Karpas-422 (cell line): ENCODE measurements around the gene E2F1. TPM values are rescaled to one million over a fixed set of nuclear protein-coding genes. Genes with fewer than 3 reads are reported as not detected.
"Not testable (repeated sequence)": the region's sequence is repeated elsewhere in the genome, so short reads cannot be mapped to it uniquely, and the experiment has no call there.

ENCODE experiments used
- DNase-seq: peaks from one replicate; pipeline ENCODE4 v3.0.0-alpha.2; 2015
- H2AFZ ChIP-seq: fragments of 200-600 bp; sonication (generic); 2 replicates; pipeline ENCODE4 v1.6.1; 2014; ENCODE audit warnings: antibody characterized with exemption, low read length, mixed read lengths
- H3K27ac ChIP-seq: fragments of 200-600 bp; sonication (generic); 2 replicates; pipeline ENCODE4 v1.5.1; 2014; ENCODE audit warnings: mild to moderate bottlenecking, low read length, moderate library complexity
- H3K27me3 ChIP-seq: fragments of 200-600 bp; sonication (generic); 2 replicates; pipeline ENCODE4 v1.6.1; 2014; ENCODE audit warnings: low read length, mixed read lengths
- H3K36me3 ChIP-seq: fragments of 200-600 bp; sonication (generic); 2 replicates; pipeline ENCODE4 v1.6.1; 2014; ENCODE audit warnings: low read length, mixed read lengths; ENCODE audit not compliant: insufficient read depth
- H3K4me1 ChIP-seq: fragments of 200-600 bp; sonication (generic); 2 replicates; pipeline ENCODE4 v1.6.1; 2014; ENCODE audit warnings: mild to moderate bottlenecking, low read length, mixed read lengths
- H3K4me2 ChIP-seq: fragments of 200-600 bp; sonication (generic); 2 replicates; pipeline ENCODE4 v1.6.1; 2014; ENCODE audit warnings: low read length, low read depth, mild to moderate bottlenecking; ENCODE audit not compliant: poor library complexity, severe bottlenecking
- H3K4me3 ChIP-seq: fragments of 200-600 bp; sonication (generic); 2 replicates; pipeline ENCODE4 v1.5.1; 2014; ENCODE audit warnings: mild to moderate bottlenecking, antibody characterized with exemption, low read length, mixed read lengths
- H3K79me2 ChIP-seq: fragments of 200-600 bp; sonication (generic); 2 replicates; pipeline ENCODE4 v1.6.1; 2014; ENCODE audit warnings: mild to moderate bottlenecking, low read length, mixed read lengths
- H3K9ac ChIP-seq: fragments of 200-600 bp; sonication (generic); 2 replicates; pipeline ENCODE4 v1.6.0; 2014; ENCODE audit warnings: low read length
- H3K9me2 ChIP-seq: fragments of 200-600 bp; sonication (generic), shearing (Covaris generic); replicated peaks from 2 replicates; pipeline ENCODE4 v1.6.0; 2014; ENCODE audit warnings: mild to moderate bottlenecking, low read length, moderate library complexity; ENCODE audit not compliant: insufficient read depth
- H3K9me3 ChIP-seq: fragments of 300-700, 200-600 bp; sonication (generic); 2 replicates; pipeline ENCODE4 v1.6.1; 2014; ENCODE audit warnings: low read length, mixed read lengths
- H4K20me1 ChIP-seq: fragments of 200-600 bp; sonication (generic); 2 replicates; pipeline ENCODE4 v1.6.1; 2014; ENCODE audit warnings: mild to moderate bottlenecking, antibody characterized with exemption, low read length, low read depth; ENCODE audit not compliant: insufficient read depth
- total RNA-seq: library from RNA; depleted of rRNA; stranded (reverse); fragments of >200 nt; shearing (Covaris generic); gene quantifications from 2 replicates; pipeline ENCODE4 v1.2.3, GENCODE V29; 2014; ENCODE audit warnings: low replicate concordance

The E2F1 gene
- total RNA-seq, 1 experiment from 2014 or later: 19.2 TPM

DNA sequence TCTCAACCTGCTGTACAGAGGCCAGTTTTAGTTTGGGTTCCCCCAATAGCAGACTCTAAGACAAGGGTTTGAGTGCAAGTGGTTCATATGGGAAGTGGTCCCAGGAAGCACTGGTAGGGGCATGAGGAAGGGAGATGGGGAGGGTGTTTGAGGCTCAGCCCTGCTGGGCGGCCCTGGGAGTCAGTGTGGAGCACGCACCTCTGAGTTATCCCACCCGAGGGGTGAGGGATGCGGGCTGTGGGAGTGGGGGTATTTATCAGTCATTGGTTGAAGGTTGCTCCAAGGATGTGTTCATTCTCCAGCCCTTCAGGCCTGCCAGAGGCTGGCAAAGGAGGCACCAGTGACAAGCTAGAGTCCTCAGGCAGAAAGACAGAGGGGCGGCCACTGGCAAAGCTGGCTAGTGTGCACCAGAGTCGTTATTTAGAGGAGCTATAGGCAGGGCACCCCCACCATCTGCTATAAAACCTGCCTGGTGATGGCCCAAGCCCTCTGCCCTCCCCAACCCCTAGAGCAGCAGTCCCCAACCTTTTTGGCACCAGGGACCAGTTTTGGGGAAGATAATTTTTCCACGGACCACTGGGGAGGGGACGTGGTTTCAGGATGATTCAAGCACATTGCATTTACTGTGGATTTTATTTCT, 17.4 kb upstream of the E2F1 start:
- Histone ChIP-seq H3K27ac (no peak overlapping the region), H3K4me1 (peaks cover 14% of the 10 kb centered on the region), H3K9ac (no peak overlapping the region), H3K4me3 (no peak overlapping the region), H4K20me1 (no peaks in the 10 kb centered on the region), H3K9me3 (no peaks in the 10 kb centered on the region), H3K4me2 (no peak overlapping the region), H3K9me2 (no peaks in the 10 kb centered on the region), H2AFZ (no peak overlapping the region), H3K36me3 (no peaks in the 10 kb centered on the region), H3K27me3 (no peaks in the 10 kb centered on the region), H3K79me2 (no peaks in the 10 kb centered on the region)
- DNase-seq: no peak

DNA sequence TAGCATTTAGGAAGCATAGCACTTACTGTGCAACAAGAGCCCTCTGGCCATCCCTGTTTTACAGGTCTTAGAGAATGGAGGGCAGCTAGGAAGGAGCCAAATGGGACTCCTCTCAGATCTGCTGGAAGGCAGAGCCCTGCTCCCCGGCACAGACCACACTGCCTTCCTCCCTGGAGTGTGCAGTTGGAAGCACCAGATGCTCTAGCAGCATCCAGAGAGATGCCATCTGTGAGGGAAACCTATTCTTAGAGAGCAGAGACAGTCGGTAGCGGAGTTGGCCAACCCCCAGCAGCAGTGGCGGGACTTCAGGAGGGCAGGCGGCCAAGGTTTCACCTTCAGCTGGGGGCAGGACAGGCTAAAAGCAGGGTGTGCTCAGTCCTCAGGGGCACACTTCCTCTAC, 16.7 kb upstream of the E2F1 start:
- Histone ChIP-seq H3K4me2 (no peak overlapping the region), H3K27ac (no peak overlapping the region), H3K4me1 (peaks cover 14% of the 10 kb centered on the region), H4K20me1 (no peaks in the 10 kb centered on the region), H2AFZ (no peak overlapping the region), H3K36me3 (no peaks in the 10 kb centered on the region), H3K9me2 (no peaks in the 10 kb centered on the region), H3K9ac (no peak overlapping the region), H3K4me3 (no peak overlapping the region), H3K9me3 (no peaks in the 10 kb centered on the region), H3K79me2 (no peaks in the 10 kb centered on the region), H3K27me3 (no peaks in the 10 kb centered on the region)
- no peak for DNase-seq

DNA sequence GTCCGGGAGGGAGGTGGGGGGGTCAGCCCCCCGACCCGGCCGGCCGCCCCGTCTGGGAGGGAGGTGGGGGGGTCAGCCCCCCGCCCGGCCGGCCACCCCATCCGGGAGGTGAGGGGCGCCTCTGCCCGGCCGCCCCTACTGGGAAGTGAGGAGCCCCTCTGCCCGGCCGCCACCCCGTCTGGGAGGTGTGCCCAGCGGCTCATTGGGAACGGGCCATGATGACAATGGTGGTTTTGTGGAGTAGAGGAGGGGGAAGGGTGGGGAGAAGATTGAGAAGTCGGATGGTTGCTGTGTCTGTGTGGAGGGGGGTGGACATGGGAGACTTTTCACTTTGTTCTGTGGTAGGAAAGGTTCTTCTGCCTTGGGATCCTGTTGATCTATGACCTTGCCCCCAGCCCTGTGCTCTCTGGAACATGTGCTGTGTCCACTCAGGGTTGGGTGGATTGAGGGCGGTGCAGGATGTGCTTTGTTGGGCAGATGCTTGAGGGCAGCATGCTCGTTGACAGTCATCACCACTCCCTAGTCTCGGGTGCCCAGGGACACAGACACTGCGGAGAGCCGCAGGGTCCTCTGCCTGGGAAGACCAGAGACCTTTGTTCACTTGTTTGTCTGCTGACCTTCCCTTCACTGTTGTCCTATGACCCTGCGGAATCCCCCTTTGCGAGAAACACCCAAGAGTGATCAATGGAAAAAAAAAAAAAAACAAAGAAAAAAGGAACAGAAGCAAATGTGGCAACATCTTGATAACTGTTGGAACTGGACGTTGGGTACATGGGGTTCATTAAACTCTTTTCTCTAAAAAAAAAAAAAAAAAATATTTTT, 15.7 kb upstream of the E2F1 start:
- no peak for DNase-seq

DNA sequence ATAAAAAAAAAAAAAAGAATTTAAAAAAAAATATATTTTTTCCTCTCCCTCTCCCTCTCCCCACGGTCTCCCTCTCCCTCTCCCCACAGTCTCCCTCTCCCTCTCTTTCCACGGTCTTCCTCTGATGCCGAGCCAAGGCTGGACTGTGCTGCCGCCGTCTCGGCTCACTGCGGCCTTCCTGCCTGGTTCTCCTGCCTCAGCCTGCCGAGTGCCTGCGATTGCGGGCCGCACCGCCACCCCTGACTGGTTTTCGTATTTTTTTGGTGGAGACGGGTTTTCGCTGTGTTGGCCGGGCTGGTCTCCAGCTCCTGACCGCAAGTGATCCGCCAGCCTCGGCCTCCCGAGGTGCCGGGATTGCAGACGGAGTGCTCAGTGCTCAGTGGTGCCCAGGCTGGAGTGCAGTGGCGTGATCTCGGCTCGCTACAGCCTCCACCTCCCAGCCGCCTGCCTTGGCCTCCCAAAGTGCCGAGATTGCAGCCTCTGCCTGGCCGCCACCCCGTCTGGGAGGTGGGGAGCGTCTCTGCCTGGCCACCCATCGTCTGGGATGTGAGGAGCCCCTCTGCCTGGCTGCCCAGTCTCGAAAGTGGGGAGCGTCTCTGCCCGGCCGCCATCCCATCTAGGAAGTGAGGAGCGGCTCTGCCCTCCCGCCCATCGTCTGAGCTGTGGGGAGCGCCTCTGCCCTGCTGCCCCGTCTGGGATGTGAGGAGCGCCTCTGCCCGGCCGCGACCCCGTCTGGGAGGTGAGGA, 14.7 kb upstream of the E2F1 start:
- H3K79me2 ChIP-seq, H3K27ac ChIP-seq, H3K4me3 ChIP-seq, H3K9me2 ChIP-seq, H3K4me2 ChIP-seq, H3K4me1 ChIP-seq, H3K9ac ChIP-seq, H3K36me3 ChIP-seq, H2AFZ ChIP-seq, H3K9me3 ChIP-seq, DNase-seq, H3K27me3 ChIP-seq, H4K20me1 ChIP-seq: not testable (repeated sequence)

More for the DNA sequence above, 15.7 kb upstream of the E2F1 start:
- Histone ChIP-seq H2AFZ (no peak overlapping the region), H3K9me2 (no peaks in the 10 kb centered on the region), H3K36me3 (no peaks in the 10 kb centered on the region), H3K9me3 (no peaks in the 10 kb centered on the region), H3K4me2 (no peak overlapping the region), H3K9ac (no peak overlapping the region), H3K79me2 (no peaks in the 10 kb centered on the region), H3K27me3 (no peaks in the 10 kb centered on the region), H3K27ac (no peak overlapping the region), H4K20me1 (no peaks in the 10 kb centered on the region), H3K4me3 (no peak overlapping the region), H3K4me1 (peaks cover 14% of the 10 kb centered on the region)

DNA sequence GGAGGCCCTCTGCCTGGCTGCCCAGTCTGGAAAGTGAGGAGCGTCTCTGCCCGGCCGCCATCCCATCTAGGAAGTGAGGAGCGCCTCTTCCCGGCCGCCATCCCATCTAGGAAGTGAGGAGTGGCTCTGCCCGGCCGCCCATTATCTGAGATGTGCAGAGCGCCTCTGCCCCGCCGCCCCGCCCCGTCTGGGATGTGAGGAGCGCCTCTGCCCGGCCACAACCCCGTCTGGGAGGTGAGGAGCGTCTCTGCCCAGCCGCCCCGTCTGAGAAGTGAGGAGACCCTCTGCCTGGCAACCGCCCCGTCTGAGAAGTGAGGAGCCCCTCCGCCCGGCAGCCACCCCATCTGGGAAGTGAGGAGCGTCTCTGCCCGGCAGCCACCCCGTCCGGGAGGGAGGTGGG, 12.8 kb upstream of the E2F1 start:
- not testable (repeated sequence) for H3K27ac ChIP-seq, H3K9me2 ChIP-seq, H2AFZ ChIP-seq, H3K79me2 ChIP-seq, H4K20me1 ChIP-seq, H3K9ac ChIP-seq, H3K36me3 ChIP-seq, H3K4me3 ChIP-seq, H3K9me3 ChIP-seq, H3K27me3 ChIP-seq, DNase-seq, H3K4me2 ChIP-seq, H3K4me1 ChIP-seq

DNA sequence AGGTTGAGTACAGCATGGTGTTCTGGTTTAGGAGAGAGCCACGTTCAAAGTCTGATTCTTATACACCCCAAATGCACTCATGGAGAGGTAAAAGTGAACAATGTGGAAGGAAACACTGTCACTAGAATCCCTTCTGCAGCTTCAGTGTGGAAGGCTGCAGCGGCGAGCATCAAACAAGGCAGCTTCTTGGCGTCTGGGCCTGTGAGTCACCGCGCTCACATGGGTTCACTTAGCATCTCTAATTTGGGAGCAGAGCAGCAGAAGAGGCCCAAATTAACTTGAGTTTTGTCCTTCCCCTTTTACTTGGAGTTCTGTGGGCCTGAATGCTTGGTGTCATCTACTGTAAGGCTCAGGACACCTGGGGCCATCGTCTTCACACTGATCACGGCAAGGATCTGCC, 10.9 kb upstream of the E2F1 start:
- H3K4me2 ChIP-seq: no peak overlapping the region
- no peak overlapping the region for H3K9ac ChIP-seq
- H2AFZ ChIP-seq: no peak overlapping the region
- H3K9me3 ChIP-seq: no peaks in the 10 kb centered on the region
- no peak for DNase-seq
- no peaks in the 10 kb centered on the region for H3K27me3 ChIP-seq
- H4K20me1 ChIP-seq: no peaks in the 10 kb centered on the region
- H3K9me2 ChIP-seq: no peaks in the 10 kb centered on the region
- no peaks in the 10 kb centered on the region for H3K4me1 ChIP-seq
- no peak overlapping the region for H3K27ac ChIP-seq
- H3K4me3 ChIP-seq: no peak overlapping the region
- H3K79me2 ChIP-seq: no peaks in the 10 kb centered on the region
- H3K36me3 ChIP-seq: no peaks in the 10 kb centered on the region

DNA sequence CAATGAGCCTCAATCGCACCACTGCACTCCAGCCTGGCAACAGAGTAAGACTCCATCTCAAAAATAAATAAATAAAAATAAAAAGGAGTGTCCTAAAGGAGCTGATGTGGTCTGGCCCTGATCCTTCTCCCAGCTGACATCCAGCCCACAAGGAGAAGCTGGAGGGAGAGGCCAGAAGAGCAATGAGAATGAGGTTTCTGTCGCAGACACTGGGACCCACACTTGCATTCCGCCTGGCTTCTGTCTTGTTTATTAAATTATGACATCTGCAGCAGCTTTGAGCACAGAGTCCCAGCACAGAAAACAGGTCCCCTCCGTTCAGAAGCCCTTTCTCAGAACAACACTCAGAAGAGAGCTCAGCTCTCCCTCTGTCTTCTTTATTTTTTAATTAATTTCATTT, 10.3 kb upstream of the E2F1 start:
- H3K27me3 ChIP-seq: no peaks in the 10 kb centered on the region
- no peak overlapping the region for H3K27ac ChIP-seq
- no peak for DNase-seq
- no peaks in the 10 kb centered on the region for H4K20me1 ChIP-seq
- no peaks in the 10 kb centered on the region for H3K4me1 ChIP-seq
- no peak overlapping the region for H3K4me2 ChIP-seq
- H3K9me2 ChIP-seq: no peaks in the 10 kb centered on the region
- H3K9ac ChIP-seq: no peak overlapping the region
- H2AFZ ChIP-seq: no peak overlapping the region
- H3K36me3 ChIP-seq: no peaks in the 10 kb centered on the region
- no peaks in the 10 kb centered on the region for H3K79me2 ChIP-seq
- H3K9me3 ChIP-seq: no peaks in the 10 kb centered on the region
- no peak overlapping the region for H3K4me3 ChIP-seq

DNA sequence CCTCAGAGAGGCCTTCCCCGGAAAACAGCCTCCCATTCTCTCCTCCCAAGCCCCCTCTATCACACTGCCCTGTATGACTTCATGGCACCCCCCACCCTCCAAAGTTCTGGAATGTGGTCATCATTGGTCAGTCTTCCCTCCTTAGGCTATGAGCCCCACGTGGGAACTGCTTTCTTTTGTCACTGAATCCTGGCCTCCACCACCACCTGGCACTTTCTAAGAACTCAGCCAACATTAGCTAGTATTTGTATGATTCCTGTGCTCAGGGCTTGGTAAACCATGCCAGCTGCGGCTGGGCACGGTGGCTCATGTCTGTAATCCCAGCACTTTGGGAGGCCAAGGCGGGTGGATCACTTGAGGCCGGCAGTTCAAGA, 8.4 kb upstream of the E2F1 start:
- Histone ChIP-seq H3K4me2 (no peak overlapping the region), H3K4me1 (peaks cover 6% of the 10 kb centered on the region), H3K9me2 (no peaks in the 10 kb centered on the region), H2AFZ (no peak overlapping the region), H3K36me3 (no peaks in the 10 kb centered on the region), H3K79me2 (no peaks in the 10 kb centered on the region), H3K9me3 (no peaks in the 10 kb centered on the region), H3K4me3 (no peak overlapping the region), H4K20me1 (no peaks in the 10 kb centered on the region), H3K9ac (no peak overlapping the region), H3K27me3 (no peaks in the 10 kb centered on the region), H3K27ac (no peak overlapping the region)
- no peak for DNase-seq
